GM19035 (cell line): ENCODE results near the gene TMEM132C.

Experiments
- ATAC-seq: cut with Tn5 transposase; IDR thresholded peaks from one replicate; pipeline ENCODE4 v1.9.1; 2021; ENCODE audit not compliant: unreplicated experiment

TMEM132C gene

DNA sequence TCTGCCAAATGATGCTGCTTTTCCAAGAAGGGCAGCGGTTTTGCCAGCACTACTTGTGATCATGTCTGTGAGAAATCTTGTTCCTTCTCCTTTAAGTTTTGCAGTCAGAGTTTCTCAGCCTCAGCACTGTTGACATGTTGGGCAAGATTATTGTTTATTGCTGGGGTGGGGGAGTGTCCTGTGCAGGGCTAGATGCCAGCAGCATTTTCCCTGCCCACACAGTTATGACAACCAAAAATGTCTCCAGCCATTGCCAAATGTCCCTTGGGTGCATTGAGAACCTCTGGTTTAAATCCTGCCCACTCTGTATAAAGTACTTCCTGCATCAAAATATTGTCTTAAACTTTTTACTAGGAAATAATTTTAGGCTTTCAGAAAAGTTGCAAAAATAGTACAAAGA lies 20.0 kb downstream of the TMEM132C start:
- no peak for ATAC-seq

GRCh38 chr12:128288357-128288756 lies 21.4 kb downstream of the TMEM132C start:
- no peak for ATAC-seq

DNA sequence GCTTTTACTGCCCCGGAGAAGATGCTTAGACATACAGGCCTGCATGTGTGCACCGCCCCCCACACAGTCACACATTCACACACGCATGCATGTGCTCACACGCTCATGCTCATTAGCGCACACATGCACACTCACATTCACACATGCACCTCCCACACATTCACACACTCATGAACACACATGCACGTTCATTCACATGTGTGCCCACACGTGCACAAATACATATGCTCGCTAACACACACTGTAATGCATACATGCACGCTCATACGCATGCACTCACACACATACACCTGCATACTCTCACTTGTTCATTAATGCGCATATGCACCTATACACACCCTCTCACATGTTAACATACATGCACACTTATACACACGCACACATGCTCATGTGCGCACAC lies 21.9 kb downstream of the TMEM132C start:
- ATAC-seq = no peak

- no peak for ATAC-seq
Observed at GRCh38 chr12:128290938-128291337, 24.0 kb downstream of the TMEM132C start.

DNA sequence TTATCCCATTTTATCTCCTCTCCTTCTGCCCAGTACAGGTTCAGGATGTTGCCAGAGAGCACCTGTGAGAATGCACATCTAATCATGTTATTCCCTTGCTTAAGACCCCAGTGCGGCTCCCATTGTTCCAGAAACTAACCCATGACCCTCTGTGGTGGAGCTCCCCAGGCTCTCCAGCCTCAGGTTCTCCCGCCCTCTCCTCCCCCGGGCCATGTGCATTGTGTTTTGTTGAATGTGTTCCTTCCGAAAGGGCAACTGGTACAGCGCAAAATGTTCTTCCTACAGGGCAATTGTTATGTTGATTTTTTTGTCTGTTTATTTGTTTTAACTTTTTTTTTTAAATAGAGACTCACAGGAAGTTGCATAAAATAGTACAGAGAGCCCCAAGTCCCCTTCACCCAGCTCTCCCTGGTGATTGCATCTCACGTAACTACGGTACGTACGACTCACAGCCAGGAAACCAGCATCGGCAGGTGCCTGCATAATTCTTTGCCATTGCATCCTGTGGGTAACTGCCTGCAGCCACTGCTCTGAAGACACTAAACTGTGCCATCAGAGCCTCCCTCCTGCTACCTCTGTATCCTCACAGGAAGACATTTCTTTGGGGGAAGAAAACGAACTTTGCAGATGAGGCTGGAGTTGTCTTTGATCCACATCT lies 31.2 kb downstream of the TMEM132C start:
- no peak for ATAC-seq

DNA sequence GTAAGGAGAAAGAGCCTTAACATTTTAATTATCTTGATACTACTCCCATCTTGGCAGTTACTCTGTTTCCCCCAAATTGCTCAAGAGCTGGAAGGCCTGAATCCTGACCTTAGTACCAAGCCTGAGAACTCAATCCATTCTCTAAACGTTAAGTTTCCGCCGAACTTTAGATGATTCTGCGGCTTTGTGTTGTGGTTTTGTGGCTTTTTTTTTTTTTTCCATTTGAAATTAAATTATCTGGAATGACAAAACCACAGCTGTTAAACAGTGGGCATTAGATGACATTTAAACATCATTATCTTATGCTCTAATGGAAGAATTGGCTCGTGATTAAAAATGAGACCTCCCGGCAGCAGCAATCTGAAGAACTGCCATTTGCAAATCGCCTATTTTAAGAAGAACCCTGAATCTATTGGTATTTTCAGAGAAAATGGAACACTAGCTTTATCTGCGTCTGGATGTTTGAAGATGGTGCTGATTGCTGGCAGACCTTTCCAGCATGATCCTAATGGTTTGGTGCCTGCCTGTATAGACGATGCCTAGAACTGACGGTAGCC lies 38.4 kb downstream of the TMEM132C start:
- ATAC-seq = no peak

- no peak for ATAC-seq
Observed at GRCh38 chr12:128307791-128308190, 40.8 kb downstream of the TMEM132C start.

DNA sequence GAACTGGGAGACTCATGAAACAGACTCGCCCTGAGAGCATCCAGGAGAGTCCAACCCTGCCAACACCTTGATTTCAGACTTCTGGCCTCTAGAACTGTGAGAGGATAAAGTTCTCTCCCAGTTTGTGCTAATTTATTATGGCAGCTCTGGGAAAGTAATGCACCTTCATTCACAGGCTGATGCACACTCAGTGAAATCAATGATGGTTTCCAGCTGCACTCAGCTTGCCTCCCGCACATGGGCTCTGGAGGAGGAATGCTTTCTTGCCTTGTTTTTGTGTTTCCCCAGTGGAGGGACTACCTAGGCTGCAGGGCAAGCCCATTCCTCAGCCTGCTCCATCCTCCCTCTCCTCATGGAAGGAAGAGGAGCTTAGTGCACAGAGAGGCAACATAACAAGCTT lies 45.7 kb downstream of the TMEM132C start:
- no peak for ATAC-seq

- no peak for ATAC-seq
Observed at GRCh38 chr12:128313931-128314330, 47.0 kb downstream of the TMEM132C start.

DNA sequence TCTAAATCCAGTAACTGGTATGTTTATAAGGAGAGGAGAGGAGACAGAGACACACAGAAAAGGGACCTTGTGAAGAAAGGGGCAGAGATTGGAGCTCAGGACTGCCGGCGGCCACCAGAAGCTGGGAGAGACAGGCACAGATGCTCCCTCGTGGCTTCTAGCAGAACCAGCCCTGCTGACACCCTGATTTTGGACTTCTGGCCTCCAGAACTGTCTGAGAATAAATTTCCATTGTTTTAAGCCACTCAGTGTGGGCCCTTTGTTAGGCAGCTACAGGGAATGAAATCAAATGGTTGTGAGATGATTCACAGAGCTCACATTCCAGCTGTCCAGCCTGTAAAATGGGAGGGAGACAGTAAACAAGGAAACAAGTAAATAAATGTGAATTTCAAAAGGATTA lies 47.6 kb downstream of the TMEM132C start:
- ATAC-seq = no peak

DNA sequence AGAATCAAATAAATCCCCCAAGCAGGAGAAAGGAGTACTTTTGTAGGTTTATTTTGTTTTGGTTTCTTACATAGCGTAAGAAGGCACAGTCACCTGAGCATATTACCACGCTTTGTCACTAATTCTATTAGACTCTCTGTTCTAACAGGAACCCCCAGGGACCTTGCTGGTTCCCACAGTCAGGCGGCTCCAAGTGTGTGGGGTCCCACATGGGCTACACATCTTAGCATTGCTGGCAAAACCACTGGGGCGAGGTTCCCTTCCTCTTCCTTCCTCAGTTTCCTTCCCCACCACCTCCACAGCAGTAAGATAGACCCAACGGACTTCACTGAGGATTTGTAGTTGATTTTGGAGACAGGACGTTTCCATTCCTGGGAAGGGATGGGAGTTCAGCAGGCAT lies 49.1 kb downstream of the TMEM132C start:
- ATAC-seq = no peak

DNA sequence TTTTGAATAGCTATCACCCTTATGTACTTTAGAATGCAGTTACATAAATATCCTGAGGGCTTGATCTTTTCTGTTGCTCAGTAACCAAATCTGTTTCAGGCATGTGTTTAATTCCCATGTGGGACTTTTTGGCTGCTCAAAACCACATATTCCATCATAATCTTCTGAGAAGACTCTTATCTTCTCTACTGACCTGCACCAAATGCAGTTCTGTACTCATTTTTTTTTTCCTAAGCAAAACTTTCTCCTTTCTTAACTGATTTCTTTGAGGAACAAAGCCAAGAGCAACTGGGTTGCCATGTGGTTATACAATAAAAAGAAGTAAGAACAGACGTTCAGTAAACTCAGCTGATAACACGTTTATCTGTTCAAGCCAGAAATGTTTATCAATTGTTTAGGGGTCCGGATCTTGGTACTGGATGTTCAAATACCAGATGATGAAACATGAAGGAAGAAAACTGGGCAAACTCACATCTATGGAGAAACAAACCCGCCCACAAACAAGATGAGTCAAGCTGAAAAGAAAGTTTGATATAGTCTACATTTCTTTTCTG lies 50.1 kb downstream of the TMEM132C start:
- ATAC-seq = no peak

- ATAC-seq = no peak
Observed at GRCh38 chr12:128318341-128318740, 51.4 kb downstream of the TMEM132C start.

DNA sequence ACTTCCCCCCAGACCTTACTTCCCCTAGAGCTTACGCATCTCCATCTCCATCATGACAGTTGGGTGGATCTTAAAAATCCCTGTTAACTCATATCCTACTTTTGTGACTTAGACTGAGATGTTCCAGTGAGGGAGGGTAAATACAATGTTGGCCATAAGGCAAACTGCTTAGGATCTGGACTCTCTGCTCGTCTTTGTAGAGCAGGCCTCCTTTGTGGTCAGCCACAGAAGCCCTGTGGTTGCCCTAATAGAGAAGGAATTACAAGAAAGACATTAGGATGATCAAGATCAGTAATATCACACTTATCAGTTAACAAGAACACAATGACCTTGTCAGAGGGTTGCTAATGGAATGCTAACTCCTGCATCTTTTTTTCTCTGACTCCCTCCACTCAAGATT lies 52.0 kb downstream of the TMEM132C start:
- no peak for ATAC-seq

DNA sequence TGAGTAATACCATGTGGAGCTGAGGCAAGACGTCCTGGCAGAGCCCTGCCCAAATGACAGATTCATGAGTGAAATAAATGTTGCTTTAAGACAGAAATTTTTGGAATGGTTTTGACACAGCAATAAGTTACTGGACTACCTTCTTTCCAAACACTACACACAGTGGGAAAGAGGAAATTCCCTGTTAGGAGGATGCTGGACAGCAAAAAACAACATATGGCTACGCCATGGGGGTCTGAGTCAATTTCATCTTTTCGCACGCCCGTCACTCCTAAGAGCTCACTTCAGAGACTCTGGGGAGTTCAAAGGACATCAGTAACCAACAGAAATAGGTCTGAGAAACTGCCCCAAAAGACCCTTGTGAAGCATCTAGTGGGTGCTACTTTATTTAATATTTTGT lies 55.4 kb downstream of the TMEM132C start:
- no peak for ATAC-seq

GRCh38 chr12:128323145-128323920 lies 56.4 kb downstream of the TMEM132C start:
- ATAC-seq = no peak

- ATAC-seq = no peak
Observed at GRCh38 chr12:128325646-128326045, 58.7 kb downstream of the TMEM132C start.

- ATAC-seq = no peak
Observed at GRCh38 chr12:128326406-128326805, 59.4 kb downstream of the TMEM132C start.

DNA sequence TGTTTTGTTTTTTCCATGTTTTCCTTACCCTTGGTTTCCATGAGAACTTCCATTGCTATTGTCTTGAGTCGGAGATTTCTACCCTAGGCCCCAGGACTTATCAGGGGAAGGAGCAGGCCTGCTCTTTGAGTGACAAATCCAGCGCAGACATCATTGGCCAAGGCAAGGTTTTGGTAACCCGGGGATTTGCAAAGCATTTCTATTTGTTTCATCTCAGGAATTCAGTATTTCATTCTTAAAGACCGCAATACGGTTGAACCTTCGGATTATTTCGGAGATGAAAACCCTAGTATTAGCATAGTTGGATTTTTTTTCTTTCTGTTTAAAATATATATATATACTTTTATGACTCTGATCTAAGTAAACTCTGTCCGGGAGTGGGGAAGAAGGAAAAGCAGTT lies 62.0 kb downstream of the TMEM132C start:
- ATAC-seq = no peak

DNA sequence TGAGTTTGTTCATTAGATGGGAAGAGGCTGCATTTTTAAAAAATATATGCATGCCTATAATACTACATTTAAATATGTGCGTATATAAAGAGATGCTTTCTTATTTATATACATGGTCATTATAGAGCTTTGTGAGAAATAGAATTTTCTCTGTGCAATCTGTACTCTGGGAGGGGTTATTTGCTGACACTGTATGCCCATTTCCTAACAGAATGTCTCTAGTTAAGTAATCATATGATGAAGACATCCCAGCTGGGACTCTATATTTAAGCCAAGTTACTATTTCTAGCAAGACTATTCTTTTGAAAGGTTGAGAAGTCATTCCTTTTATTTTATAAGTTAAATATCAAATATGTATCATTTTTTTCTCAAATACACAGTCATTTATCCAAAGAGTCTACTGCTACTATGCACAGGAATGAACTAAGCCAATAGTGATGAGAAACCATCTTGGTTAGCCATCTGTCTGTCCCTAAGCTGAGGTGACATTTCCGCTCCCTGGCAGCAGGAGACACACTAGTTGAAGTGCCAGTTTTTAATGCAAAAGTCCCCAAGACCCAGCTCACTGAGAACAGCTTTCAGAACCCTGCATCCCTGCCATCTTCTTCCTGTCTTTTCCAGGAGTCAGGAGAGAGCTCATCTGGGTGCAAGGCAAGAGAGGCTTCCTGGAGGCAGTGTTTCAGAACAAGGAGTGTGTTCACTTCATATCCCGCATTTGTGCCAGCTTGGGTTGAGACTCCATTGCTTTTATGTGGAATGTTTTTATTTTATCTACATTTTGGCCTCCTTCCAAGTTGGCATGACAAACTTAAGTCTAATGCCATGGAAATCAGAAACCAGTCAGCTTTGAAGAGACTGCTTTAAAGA lies 69.5 kb downstream of the TMEM132C start:
- ATAC-seq = no peak

DNA sequence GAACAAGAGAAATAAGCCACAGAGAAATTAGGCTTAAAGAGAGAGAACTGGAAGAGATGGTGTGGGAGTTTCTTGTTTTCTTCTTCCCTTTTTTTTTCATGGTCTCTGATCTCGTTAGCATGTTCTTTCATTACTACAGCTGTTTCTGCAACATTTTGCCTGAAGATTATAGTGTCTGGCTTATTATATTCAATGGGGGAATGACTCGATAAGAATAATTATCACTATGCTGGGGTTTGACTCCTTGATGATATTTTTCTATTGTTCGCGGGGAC lies 70.0 kb downstream of the TMEM132C start:
- ATAC-seq = no peak
